Measurements from ENCODE around the gene GDF9.

The GDF9 gene

GRCh38 chr5:132873930-132874271 lies 7.6 kb upstream of the GDF9 start:
- peaks cover 0 to 30% (median 5%) of the 10 kb centered on the region in 4 donors for H3K4me1 ChIP-seq
- no peak for DNase-seq
- peaks cover 18 to 55% (median 39%) of the 10 kb centered on the region in 3 donors for H3K36me3 ChIP-seq
- H3K27me3 ChIP-seq: no peaks in the 10 kb centered on the region
- H3K4me3 ChIP-seq: no peak overlapping the region
- no peak for TF ChIP-seq CTCF (IDR thresholded peaks at IDR 0.05)
- intact Hi-C loops (cut with DNase I; ENCODE audit: low total_unique reads): no loop called here
- no peaks in the 10 kb centered on the region for H3K9me3 ChIP-seq
- H3K27ac ChIP-seq: no peak overlapping the region

GRCh38 chr5:132873119-132873929 lies 7.1 kb upstream of the GDF9 start, which contains the start of gene LEAP2:
TSS of gene LEAP2 (plus strand) at chr5:132873668. CDS start at chr5:132873695, 27 bp downstream.
- intact Hi-C loops (cut with DNase I; ENCODE audit: low total_unique reads): no loop called here
- no peaks in the 10 kb centered on the region for H3K27me3 ChIP-seq
- peaks cover 0 to 30% (median 5%) of the 10 kb centered on the region in 4 donors for H3K4me1 ChIP-seq
- H3K9me3 ChIP-seq: no peaks in the 10 kb centered on the region
- no peak for TF ChIP-seq CTCF (IDR thresholded peaks at IDR 0.05)
- H3K27ac ChIP-seq: no peak within 1 kb of the TSS
- peaks cover 16 to 55% (median 38%) of the 10 kb centered on the region in 3 donors for H3K36me3 ChIP-seq
- DNase-seq: no peak
- H3K4me3 ChIP-seq: no peak within 1 kb of the TSS

GRCh38 chr5:132872788-132873118 lies 6.5 kb upstream of the GDF9 start:
- no peak for TF ChIP-seq CTCF (IDR thresholded peaks at IDR 0.05)
- H3K27ac ChIP-seq: no peak overlapping the region
- no peaks in the 10 kb centered on the region for H3K27me3 ChIP-seq
- intact Hi-C loops (cut with DNase I; ENCODE audit: low total_unique reads): no loop called here
- no peaks in the 10 kb centered on the region for H3K9me3 ChIP-seq
- H3K36me3 ChIP-seq: peaks cover 13 to 55% (median 38%) of the 10 kb centered on the region in 3 donors
- H3K4me3 ChIP-seq: no peak overlapping the region
- DNase-seq: no peak
- peaks cover 0 to 26% (median 6%) of the 10 kb centered on the region in 4 donors for H3K4me1 ChIP-seq

- no peak for DNase-seq
- Histone ChIP-seq H3K27me3 (no peaks in the 10 kb centered on the region), H3K9me3 (no peaks in the 10 kb centered on the region), H3K36me3 (peaks cover 13 to 50% (median 39%) of the 10 kb centered on the region in 3 donors), H3K4me1 (peaks cover 0 to 28% (median 15%) of the 10 kb centered on the region in 4 donors), H3K4me3 (no peak overlapping the region), H3K27ac (no peak overlapping the region)
- no peak for TF ChIP-seq CTCF (IDR thresholded peaks at IDR 0.05)
- intact Hi-C loops (cut with DNase I; ENCODE audit: low total_unique reads): no loop called here
Observed at GRCh38 chr5:132871459-132872284, 5.4 kb upstream of the GDF9 start.

GRCh38 chr5:132870801-132871200 lies 4.5 kb upstream of the GDF9 start:
- no peaks in the 10 kb centered on the region for H3K9me3 ChIP-seq
- H3K27ac ChIP-seq: no peak overlapping the region
- DNase-seq: no peak
- H3K4me3 ChIP-seq: no peak overlapping the region
- peaks cover 0 to 22% (median 14%) of the 10 kb centered on the region in 4 donors for H3K4me1 ChIP-seq
- intact Hi-C loops (cut with DNase I; ENCODE audit: low total_unique reads): no loop called here
- H3K36me3 ChIP-seq: peaks cover 13 to 45% (median 39%) of the 10 kb centered on the region in 3 donors
- no peaks in the 10 kb centered on the region for H3K27me3 ChIP-seq
- TF ChIP-seq CTCF (IDR thresholded peaks at IDR 0.05): no peak
